Endothelial cell of umbilical vein (primary cell): ENCODE data around the gene SLC9B1. TPM values are rescaled to one million over a fixed set of nuclear protein-coding genes. Genes with fewer than 3 reads are reported as not detected.

ENCODE experiments used
- BruUV-seq: library from RNA; stranded (reverse); fragments of 400-500 nt; replicated peaks from 2 replicates; lab custom pipeline; 2021; lab: Mats Ljungman, UMichigan
- CTCF ChIA-PET: fragments of 300-600, 350-600 bp; sonication (Branson Sonifier 250); formaldehyde crosslinking; loops from one replicate; lab custom pipeline; 2021; ENCODE audit warnings: antibody characterized with exemption, inconsistent platforms; lab: Charles Lee
- POLR2A ChIA-PET: fragments of 300-600, 350-600 bp; sonication (Branson Sonifier 250); formaldehyde crosslinking; loops from one replicate; lab custom pipeline; 2021; ENCODE audit warnings: antibody characterized with exemption, inconsistent platforms; lab: Charles Lee
- DNase-seq: peaks from one replicate; pipeline ENCODE4 v3.0.0-alpha.2; 2011; ENCODE audit warnings: low read depth, low spot score
- FAIRE-seq: peaks from 2 replicates; lab custom pipeline; 2011; peaks lifted over from hg19 to GRCh38; lab: Jason Lieb, UNC
- H2AFZ ChIP-seq: 2 replicates; pipeline ENCODE4 v1.6.0; 2012; ENCODE audit warnings: low read depth, low read length, control low read depth, inconsistent platforms
- H3K27ac ChIP-seq: 2 replicates; pipeline ENCODE4 v1.5.1; 2011; ENCODE audit warnings: low read depth, mild to moderate bottlenecking, control low read depth, low read length, moderate library complexity; ENCODE audit not compliant: insufficient read depth
- H3K27me3 ChIP-seq, 2 experiments: 2 replicates each; pipeline versions ENCODE4 v1.6.0 to v1.6.1; 2011; ENCODE audit warnings: low read length in 2 of 2, mixed read lengths in 1 of 2; ENCODE audit not compliant: control insufficient read depth in 2 of 2, insufficient read depth in 2 of 2
- H3K36me3 ChIP-seq, 2 experiments: 2 replicates in 1 of 2; 3 replicates in 1 of 2; pipeline ENCODE4 v1.5.1; 2011; ENCODE audit warnings: low read length in 2 of 2, mild to moderate bottlenecking in 1 of 2, moderate library complexity in 1 of 2; ENCODE audit not compliant: control insufficient read depth in 2 of 2, insufficient read depth in 2 of 2; ENCODE audit errors: extremely low read depth in 1 of 2
- H3K4me1 ChIP-seq: 3 replicates; pipeline ENCODE4 v1.5.1; 2011; ENCODE audit warnings: mild to moderate bottlenecking, low read length; ENCODE audit not compliant: control insufficient read depth, insufficient read depth; ENCODE audit errors: extremely low read depth
- H3K4me2 ChIP-seq: 2 replicates; pipeline ENCODE4 v1.6.1; 2011; ENCODE audit warnings: low read length, control low read depth, mixed read lengths; ENCODE audit not compliant: insufficient read depth
- H3K4me3 ChIP-seq, 3 experiments: fragments of 200-600 bp in 1 of 3; sonication (generic), shearing (Covaris generic) in 1 of 3; replicated peaks in 1 of 3; 2 replicates each; pipeline ENCODE4 v1.5.1; 2011 to 2016; ENCODE audit warnings: control low read depth in 3 of 3, low read length in 3 of 3, mild to moderate bottlenecking in 2 of 3, inconsistent platforms in 1 of 3, low read depth in 1 of 3, moderate library complexity in 1 of 3; ENCODE audit not compliant: insufficient read depth in 1 of 3
- H3K79me2 ChIP-seq: 2 replicates; pipeline ENCODE4 v1.6.0; 2012; ENCODE audit warnings: low read length, inconsistent platforms; ENCODE audit not compliant: control insufficient read depth, insufficient read depth
- H3K9ac ChIP-seq: replicated peaks from 2 replicates; pipeline ENCODE3; 2011; ENCODE audit warnings: low read length, control low read depth; ENCODE audit not compliant: insufficient read depth; ENCODE audit errors: extremely low read depth
- H3K9me1 ChIP-seq: replicated peaks from 3 replicates; pipeline ENCODE4 v1.6.0; 2011; ENCODE audit warnings: mild to moderate bottlenecking, low read length; ENCODE audit not compliant: control insufficient read depth, insufficient read depth; ENCODE audit errors: extremely low read depth
- H3K9me3 ChIP-seq: replicated peaks from 2 replicates; pipeline ENCODE4 v1.5.1; 2012; ENCODE audit warnings: low read length, inconsistent platforms; ENCODE audit not compliant: control insufficient read depth, insufficient read depth
- H4K20me1 ChIP-seq: replicated peaks from 2 replicates; pipeline ENCODE3; 2011; ENCODE audit warnings: mild to moderate bottlenecking, low read length; ENCODE audit not compliant: control insufficient read depth, insufficient read depth; ENCODE audit errors: extremely low read depth
- CTCF ChIP-seq, 2 donors: IDR thresholded peaks; 1 replicate in 1 of 2; 2 replicates in 1 of 2; pipeline ENCODE4 v1.5.1; 2011; ENCODE audit warnings: low read length in 2 of 2, mild to moderate bottlenecking in 2 of 2, moderate library complexity in 2 of 2, control low read depth in 1 of 2, inconsistent platforms in 1 of 2, low read depth in 1 of 2; ENCODE audit not compliant: insufficient read depth in 1 of 2; ENCODE audit errors: extremely low read depth in 1 of 2
- EZH2 ChIP-seq: IDR thresholded peaks from 2 replicates; pipeline ENCODE4 v1.6.1; 2012; ENCODE audit warnings: borderline replicate concordance, low read depth, mild to moderate bottlenecking, moderate library complexity, low read length, inconsistent platforms; ENCODE audit not compliant: severe bottlenecking
- FOS ChIP-seq: IDR thresholded peaks from 2 replicates; pipeline ENCODE4 v1.6.1; 2011; ENCODE audit warnings: mild to moderate bottlenecking, low read length, moderate library complexity, borderline replicate concordance; ENCODE audit not compliant: insufficient read depth
- GATA2 ChIP-seq: IDR thresholded peaks from 2 replicates; pipeline ENCODE4 v1.7.0; 2011; ENCODE audit warnings: low read depth, mild to moderate bottlenecking, moderate library complexity, mixed read lengths, low read length; ENCODE audit not compliant: insufficient read length, insufficient read depth
- JUN ChIP-seq: IDR thresholded peaks from 2 replicates; pipeline ENCODE4 v1.6.1; 2011; ENCODE audit warnings: borderline replicate concordance, low read depth; ENCODE audit not compliant: insufficient read length, insufficient read depth
- MYC ChIP-seq: IDR thresholded peaks from one replicate; pipeline ENCODE4 v1.6.1; 2011; ENCODE audit warnings: mild to moderate bottlenecking, low read depth, low read length
- POLR2A ChIP-seq: IDR thresholded peaks from 2 replicates; pipeline ENCODE4 v1.6.1; 2012; ENCODE audit warnings: low read depth, mild to moderate bottlenecking, control low read depth, low read length
- POLR2AphosphoS5 ChIP-seq: IDR thresholded peaks from 2 replicates; pipeline ENCODE4 v1.6.1; 2012; ENCODE audit warnings: low read depth, mild to moderate bottlenecking, control low read depth, low read length, moderate library complexity; ENCODE audit not compliant: insufficient read depth
- dilution Hi-C: fragments of 300-500 bp; cut with MboI; formaldehyde crosslinking; loops from one replicate; pipeline ENCODE4 v1.15.0; 2019; ENCODE audit warnings: low sequenced_read_pairs; ENCODE audit not compliant: extremely low pct_ligation_motif_present
- intact Hi-C: fragments of 100-400 bp; cut with micrococcal nuclease; formaldehyde crosslinking; loops from one replicate; pipeline ENCODE4 v1.10.0; 2022
- polyA plus RNA-seq, 4 experiments: library from polyadenylated mRNA; depleted of rRNA in 3 of 4; stranded (reverse) in 3 of 4; unstranded in 1 of 4; fragments of >200 nt; gene quantifications; 2 replicates each; pipeline versions ENCODE4 v1.2.1 to v1.2.3, GENCODE V29; 2011 to 2012; ENCODE audit warnings: missing spikeins in 1 of 4
- total RNA-seq: library from RNA; stranded (reverse); gene quantifications from 2 replicates; pipeline ENCODE4 v1.2.3, GENCODE V29; 2021
- TF ChIP-seq, protein P1 (sequence below): IDR thresholded peaks from 2 replicates; pipeline ENCODE4 v1.6.1; 2011; ENCODE audit not compliant: insufficient read depth, insufficient read length

Gene SLC9B1
- total and polyA plus RNA-seq, 2 donors (not counting 3 experiments of a cell fraction or from before 2014, with no cell fraction given) = 0.19 to 0.49 TPM

DNA sequence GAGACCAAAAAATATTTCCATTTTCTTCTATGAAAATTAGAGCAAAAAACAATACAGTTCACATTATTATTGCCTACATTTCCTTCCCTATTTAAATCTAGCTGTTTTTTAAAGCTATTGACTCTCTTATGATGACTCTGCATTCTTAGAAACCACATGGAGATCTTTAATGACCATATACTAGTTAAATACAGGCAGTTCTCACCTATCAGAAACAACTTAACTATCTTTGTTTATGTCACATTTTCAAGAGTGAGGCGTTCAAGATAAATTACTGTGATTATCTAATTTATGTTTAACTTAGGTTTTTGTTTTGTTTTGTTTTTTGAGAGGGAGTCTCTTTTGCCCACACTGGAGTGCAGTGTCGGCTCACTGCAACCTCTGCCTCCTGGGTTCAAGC lies 147.7 kb downstream of the SLC9B1 start:
- Histone ChIP-seq H3K27ac (no peak overlapping the region), H3K9ac (no peak overlapping the region), H2AFZ (no peak overlapping the region), H3K4me1 (peaks cover 25% of the 10 kb centered on the region), H4K20me1 (no peaks in the 10 kb centered on the region), H3K79me2 (peaks cover 33% of the 10 kb centered on the region), H3K36me3 (no peaks in the 10 kb centered on the region), H3K4me2 (no peak overlapping the region), H3K4me3 (no peak overlapping the region), H3K27me3 (no peaks in the 10 kb centered on the region), H3K9me3 (no peaks in the 10 kb centered on the region), H3K9me1 (no peaks in the 10 kb centered on the region)
- TF ChIP-seq JUN = no peak
- TF ChIP-seq, protein P1, sequence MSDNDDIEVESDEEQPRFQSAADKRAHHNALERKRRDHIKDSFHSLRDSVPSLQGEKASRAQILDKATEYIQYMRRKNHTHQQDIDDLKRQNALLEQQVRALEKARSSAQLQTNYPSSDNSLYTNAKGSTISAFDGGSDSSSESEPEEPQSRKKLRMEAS = no peak
- no peak for TF ChIP-seq GATA2
- no peak for TF ChIP-seq MYC
- TF ChIP-seq POLR2A = no peak
- TF ChIP-seq CTCF (IDR thresholded peaks at IDR 0.05; ENCODE audit: extremely low read depth in 1 of 2, insufficient read depth in 1 of 2, low read depth in 1 of 2, low read length in 2 of 2) = no peak
- no peak for TF ChIP-seq EZH2
- no peak for TF ChIP-seq POLR2AphosphoS5
- TF ChIP-seq FOS = no peak
- intact Hi-C loops (no loop called here), dilution Hi-C loops (no loop called here)
- BruUV-seq = no TSS peak
- POLR2A ChIA-PET = no interaction called here
- DNase-seq (no peak), FAIRE-seq (no peak)
- CTCF ChIA-PET = no interaction called here
